ENCODE data around the gene IP6K1.
"Not testable (repeated sequence)": the region's sequence is repeated elsewhere in the genome, so short reads cannot be mapped to it uniquely, and the experiment has no call there.

The IP6K1 gene

DNA sequence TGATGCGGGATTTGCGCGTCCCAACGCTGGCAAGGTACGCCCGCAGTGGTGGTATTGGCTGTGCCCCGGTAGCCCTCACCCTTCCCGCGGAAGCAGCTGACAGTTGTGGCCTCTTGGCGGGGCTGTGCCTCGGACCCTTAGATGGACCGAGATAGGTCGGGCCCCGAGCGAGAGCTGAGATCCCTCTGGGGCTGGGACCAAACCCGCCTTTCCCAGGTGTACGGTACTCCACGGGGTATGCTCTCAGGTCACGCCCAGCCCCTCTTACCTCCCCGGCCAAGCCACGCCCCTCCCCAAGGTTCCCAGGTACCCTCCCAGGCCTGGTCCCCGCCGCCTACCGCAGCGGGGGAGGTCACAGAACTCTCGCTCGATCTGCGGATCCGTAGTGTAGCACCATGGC is 100.0 kb downstream of the IP6K1 start:
- H3K27ac ChIP-seq, result not testable (repeated sequence)

GRCh38 chr3:49685846-49686245 is 100.5 kb downstream of the IP6K1 start:
- H3K27ac ChIP-seq, result not testable (repeated sequence)

DNA sequence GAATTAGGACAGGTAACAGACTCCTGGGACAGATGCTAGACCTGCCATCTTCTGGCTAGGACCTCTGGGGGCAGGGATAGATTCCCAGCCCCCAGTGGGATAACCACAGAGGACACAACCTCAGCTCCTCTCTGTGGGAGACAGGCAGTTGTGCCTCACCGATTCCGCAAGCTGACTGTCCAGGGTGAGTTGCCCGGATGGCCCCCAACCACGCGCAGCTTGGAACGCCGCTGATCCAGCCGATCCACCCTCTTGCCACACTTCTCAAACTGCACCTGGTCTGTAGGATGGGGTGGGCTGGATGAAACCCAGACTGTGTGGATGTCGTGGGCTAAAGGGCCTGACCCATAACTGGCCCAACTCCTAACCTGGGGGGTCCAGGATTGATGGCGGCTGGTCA is 101.2 kb downstream of the IP6K1 start:
- H3K27ac ChIP-seq, result not testable (repeated sequence)

GRCh38 chr3:49684453-49684852 is 101.9 kb downstream of the IP6K1 start:
- H3K27ac ChIP-seq, result not testable (repeated sequence)

DNA sequence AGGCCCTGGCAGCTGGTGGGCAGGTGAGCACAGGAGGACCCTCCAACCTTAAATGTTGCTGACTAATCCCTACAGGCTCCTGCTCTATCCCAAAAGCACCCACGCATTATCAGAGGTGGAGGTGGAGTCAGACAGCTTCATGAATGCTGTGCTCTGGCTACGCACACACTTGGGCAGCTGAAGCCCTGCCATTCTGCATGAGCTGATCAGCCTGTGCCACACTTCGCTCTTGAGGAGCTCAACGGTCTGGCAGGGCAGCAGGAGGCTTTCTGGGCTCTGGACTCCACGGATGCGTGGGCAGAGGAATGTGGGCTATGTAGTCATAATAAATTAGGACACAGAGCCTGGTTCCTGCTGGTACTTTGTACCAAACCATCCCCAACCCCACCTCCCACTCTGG is 103.2 kb downstream of the IP6K1 start:
- no peak for TF ChIP-seq ZFX (IDR thresholded peaks at IDR 0.05)
- TF ChIP-seq, protein P1, sequence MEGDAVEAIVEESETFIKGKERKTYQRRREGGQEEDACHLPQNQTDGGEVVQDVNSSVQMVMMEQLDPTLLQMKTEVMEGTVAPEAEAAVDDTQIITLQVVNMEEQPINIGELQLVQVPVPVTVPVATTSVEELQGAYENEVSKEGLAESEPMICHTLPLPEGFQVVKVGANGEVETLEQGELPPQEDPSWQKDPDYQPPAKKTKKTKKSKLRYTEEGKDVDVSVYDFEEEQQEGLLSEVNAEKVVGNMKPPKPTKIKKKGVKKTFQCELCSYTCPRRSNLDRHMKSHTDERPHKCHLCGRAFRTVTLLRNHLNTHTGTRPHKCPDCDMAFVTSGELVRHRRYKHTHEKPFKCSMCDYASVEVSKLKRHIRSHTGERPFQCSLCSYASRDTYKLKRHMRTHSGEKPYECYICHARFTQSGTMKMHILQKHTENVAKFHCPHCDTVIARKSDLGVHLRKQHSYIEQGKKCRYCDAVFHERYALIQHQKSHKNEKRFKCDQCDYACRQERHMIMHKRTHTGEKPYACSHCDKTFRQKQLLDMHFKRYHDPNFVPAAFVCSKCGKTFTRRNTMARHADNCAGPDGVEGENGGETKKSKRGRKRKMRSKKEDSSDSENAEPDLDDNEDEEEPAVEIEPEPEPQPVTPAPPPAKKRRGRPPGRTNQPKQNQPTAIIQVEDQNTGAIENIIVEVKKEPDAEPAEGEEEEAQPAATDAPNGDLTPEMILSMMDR (conservative IDR thresholded peaks at IDR 0.05), result no peak
- H3K27ac ChIP-seq, result no peak overlapping the region

DNA sequence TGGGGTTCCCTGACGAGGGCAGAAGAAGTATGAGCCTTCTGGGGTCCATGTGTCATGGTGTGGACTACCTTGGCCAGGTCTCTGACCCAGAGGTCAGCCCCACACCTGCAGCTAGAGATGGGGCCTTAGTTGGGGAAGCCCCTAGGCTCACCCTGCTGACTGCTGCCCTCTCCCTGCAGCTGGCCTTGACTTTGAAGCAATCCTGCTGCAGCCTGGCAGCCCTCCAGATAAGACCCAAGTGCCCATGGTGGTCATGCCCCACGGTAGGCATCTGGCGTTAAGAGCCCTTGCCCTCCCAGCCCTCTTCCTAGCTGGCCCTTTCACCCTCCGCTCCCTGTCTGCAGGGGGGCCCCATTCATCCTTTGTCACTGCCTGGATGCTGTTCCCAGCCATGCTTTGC is 104.8 kb downstream of the IP6K1 start:
- TF ChIP-seq ZFX (IDR thresholded peaks at IDR 0.05), result no peak
- TF ChIP-seq, protein P1 (conservative IDR thresholded peaks at IDR 0.05), result no peak

DNA sequence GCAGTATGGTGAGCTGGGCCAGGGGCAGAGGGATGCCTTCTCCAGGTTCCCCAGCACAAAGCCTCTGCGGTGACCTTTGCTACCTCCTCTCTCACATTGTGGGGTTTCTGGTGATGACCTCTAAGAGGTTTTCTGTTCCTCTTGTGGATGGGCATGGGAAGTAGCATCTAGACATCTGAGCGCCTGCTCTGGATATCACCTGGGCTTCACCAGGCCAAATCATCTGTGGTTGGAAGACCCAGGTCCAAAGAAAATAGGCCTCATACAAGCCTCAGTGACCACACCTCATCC is 105.2 kb downstream of the IP6K1 start:
- TF ChIP-seq, protein P1 (conservative IDR thresholded peaks at IDR 0.05), result no peak
- TF ChIP-seq ZFX (IDR thresholded peaks at IDR 0.05), result no peak
- no peak overlapping the region for H3K27ac ChIP-seq

More for the DNA sequence above, 104.8 kb downstream of the IP6K1 start:
- no peak overlapping the region for H3K27ac ChIP-seq

GRCh38 chr3:49680493-49681231 is 105.7 kb downstream of the IP6K1 start:
- H3K27ac ChIP-seq, result no peak overlapping the region
- TF ChIP-seq, protein P1 (conservative IDR thresholded peaks at IDR 0.05), result no peak
- no peak for TF ChIP-seq ZFX (IDR thresholded peaks at IDR 0.05)

GRCh38 chr3:49675912-49676311 is 110.4 kb downstream of the IP6K1 start:
- H3K27ac ChIP-seq, result no peak overlapping the region; the same call in 1 of the 2 replicates
- TF ChIP-seq ZFX (IDR thresholded peaks at IDR 0.05), result no peak
- TF ChIP-seq, protein P1 (conservative IDR thresholded peaks at IDR 0.05), result no peak

GRCh38 chr3:49674497-49674983 is 111.8 kb downstream of the IP6K1 start:
- peak overlapping the region; percentile 97 for H3K27ac ChIP-seq
- peak; percentile 73; the same call in 1 of the 2 replicates for TF ChIP-seq ZFX (IDR thresholded peaks at IDR 0.05)
- TF ChIP-seq, protein P1 (conservative IDR thresholded peaks at IDR 0.05), result no peak
